HL-60 (cell line): ENCODE data around the gene DPP8.

Source experiments
- CTCF ChIP-seq: IDR thresholded peaks from one replicate; pipeline ENCODE4 v1.5.1; 2011; ENCODE audit warnings: low read length, control low read depth, inconsistent platforms; ENCODE audit not compliant: insufficient read depth
- POLR2AphosphoS5 ChIP-seq: IDR thresholded peaks from 2 replicates; pipeline ENCODE4 v1.6.1; 2012; ENCODE audit warnings: low read depth

GRCh38 chr15:65408324-65409035 lies 109.0 kb downstream of the DPP8 start:
- TF ChIP-seq CTCF, result no peak
- no peak for TF ChIP-seq POLR2AphosphoS5
